Measurements from ENCODE around the gene C1orf50. TPM values are rescaled to one million over a fixed set of nuclear protein-coding genes. Genes with fewer than 3 reads are reported as not detected.

The C1orf50 gene
- total and polyA plus RNA-seq, 2 donors (not counting 3 experiments of a cell fraction or from before 2014, with no cell fraction given) = 4.8 to 7.4 TPM

GRCh38 chr1:42769811-42770210 lies 2.8 kb downstream of the C1orf50 start:
- Histone ChIP-seq H3K4me1 (ENCODE audit: control insufficient read depth, extremely low read depth, insufficient read depth, low read length) (peaks cover 15% of the 10 kb centered on the region), H3K79me2 (ENCODE audit: control insufficient read depth, insufficient read depth, low read length) (peaks cover 47% of the 10 kb centered on the region), H4K20me1 (replicated peaks; ENCODE audit: control insufficient read depth, extremely low read depth, insufficient read depth, low read length) (no peaks in the 10 kb centered on the region), H3K36me3 (ENCODE audit: control insufficient read depth in 2 of 2, extremely low read depth in 1 of 2, insufficient read depth in 2 of 2, low read length in 2 of 2) (peaks cover under 1% of the 10 kb centered on the region in 2 experiments), H3K9me1 (replicated peaks; ENCODE audit: control insufficient read depth, extremely low read depth, insufficient read depth, low read length) (no peaks in the 10 kb centered on the region), H3K27me3 (ENCODE audit: control insufficient read depth in 2 of 2, insufficient read depth in 2 of 2, low read length in 2 of 2) (no peaks in the 10 kb centered on the region), H3K27ac (ENCODE audit: insufficient read depth, low read depth, low read length) (no peak overlapping the region), H3K4me3 (replicated peaks in 1 of 3; ENCODE audit: insufficient read depth in 1 of 3, low read depth in 1 of 3, low read length in 3 of 3) (no peak overlapping the region), H3K9ac (replicated peaks; ENCODE audit: extremely low read depth, insufficient read depth, low read length) (no peak overlapping the region), H2AFZ (ENCODE audit: low read depth, low read length) (no peak overlapping the region), H3K4me2 (ENCODE audit: insufficient read depth, low read length) (no peak overlapping the region), H3K9me3 (replicated peaks; ENCODE audit: control insufficient read depth, insufficient read depth, low read length) (no peaks in the 10 kb centered on the region)
- FAIRE-seq (no peak), DNase-seq (ENCODE audit: low read depth, low spot score) (no peak)
- dilution Hi-C loops (cut with MboI; ENCODE audit: extremely low pct_ligation_motif_present, low sequenced_read_pairs) (no loop called here), intact Hi-C loops (cut with micrococcal nuclease) (loop anchor here (5.0 kb wide), 2 partner anchors 152 to 313 kb away; partner anchors contain the start of genes PPCS and ZMYND12)
- POLR2A ChIA-PET = no interaction called here
- CTCF ChIA-PET = no interaction called here
- TF ChIP-seq FOS (IDR thresholded peaks at IDR 0.05; ENCODE audit: borderline replicate concordance, insufficient read depth, low read length) (no peak), JUN (IDR thresholded peaks at IDR 0.05; ENCODE audit: borderline replicate concordance, insufficient read depth, insufficient read length, low read depth) (no peak), MAX (IDR thresholded peaks at IDR 0.05; ENCODE audit: insufficient read depth, insufficient read length) (no peak), MYC (IDR thresholded peaks at IDR 0.05; ENCODE audit: low read depth, low read length) (no peak), EZH2 (IDR thresholded peaks at IDR 0.05; ENCODE audit: borderline replicate concordance, low read depth, low read length, severe bottlenecking) (no peak), POLR2A (IDR thresholded peaks at IDR 0.05; ENCODE audit: low read depth, low read length) (no peak), GATA2 (IDR thresholded peaks at IDR 0.05; ENCODE audit: insufficient read depth, insufficient read length, low read depth, low read length) (no peak), POLR2AphosphoS5 (IDR thresholded peaks at IDR 0.05; ENCODE audit: insufficient read depth, low read depth, low read length) (no peak), CTCF (IDR thresholded peaks at IDR 0.05; ENCODE audit: extremely low read depth in 1 of 2, insufficient read depth in 1 of 2, low read depth in 1 of 2, low read length in 2 of 2) (no peak)
- no TSS peak for BruUV-seq (replicated peaks)

All from endothelial cell of umbilical vein (primary cell).